HG03342 (cell line): ENCODE measurements around the gene MRPL33.

Experiments used
- ATAC-seq: cut with Tn5 transposase; IDR thresholded peaks from one replicate; pipeline ENCODE4 v1.9.1; 2021; ENCODE audit warnings: mild to moderate bottlenecking, moderate library complexity; ENCODE audit not compliant: unreplicated experiment

MRPL33 gene

GRCh38 chr2:27806311-27807059, 35.0 kb downstream of the MRPL33 start:
- no peak for ATAC-seq

DNA sequence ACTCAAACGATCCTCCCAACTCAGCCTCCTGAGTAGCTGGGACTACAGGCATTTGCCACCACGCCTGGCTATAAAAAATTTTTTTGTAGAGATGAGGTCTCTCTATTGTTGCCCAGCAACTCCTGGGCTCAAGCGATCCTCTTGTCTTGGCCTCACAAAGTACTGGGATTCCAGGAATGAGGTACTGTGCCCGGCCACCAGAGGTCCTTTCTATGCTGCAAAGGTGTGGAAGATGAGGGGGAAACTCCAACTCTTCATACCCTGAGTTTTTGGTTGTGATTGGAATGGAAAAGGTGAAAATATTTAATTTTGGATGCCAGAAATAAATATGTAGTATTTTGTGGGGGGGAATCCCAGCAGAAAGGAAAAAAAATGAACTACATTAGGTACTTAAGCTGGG, 36.0 kb downstream of the MRPL33 start:
- ATAC-seq: no peak

DNA sequence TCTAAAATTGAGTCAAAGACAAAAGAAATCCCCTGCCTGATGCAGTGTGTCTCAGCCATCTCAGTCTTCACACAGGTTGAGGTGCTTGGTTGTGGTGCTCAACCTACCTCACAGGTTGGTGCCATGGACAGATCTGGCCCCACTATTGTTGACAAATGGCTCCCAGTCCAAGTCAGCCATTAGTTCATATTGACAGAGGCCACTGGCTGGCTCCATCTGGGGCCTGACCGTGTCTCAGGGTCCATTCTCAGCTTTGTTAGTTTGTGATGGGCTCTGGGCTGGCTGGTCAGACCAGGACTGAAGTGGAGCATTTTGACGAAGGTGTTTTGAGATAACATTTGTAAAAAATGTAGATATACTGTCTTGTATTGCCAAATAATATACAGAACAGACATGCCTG, 36.9 kb downstream of the MRPL33 start:
- no peak for ATAC-seq

- no peak for ATAC-seq
Observed at GRCh38 chr2:27808984-27809383, 37.5 kb downstream of the MRPL33 start.

- ATAC-seq: no peak
Observed at GRCh38 chr2:27809761-27810241, 38.3 kb downstream of the MRPL33 start.

- no peak for ATAC-seq
Observed at GRCh38 chr2:27810455-27810854, 38.9 kb downstream of the MRPL33 start.

GRCh38 chr2:27811768-27812167, 40.2 kb downstream of the MRPL33 start:
- ATAC-seq: no peak

DNA sequence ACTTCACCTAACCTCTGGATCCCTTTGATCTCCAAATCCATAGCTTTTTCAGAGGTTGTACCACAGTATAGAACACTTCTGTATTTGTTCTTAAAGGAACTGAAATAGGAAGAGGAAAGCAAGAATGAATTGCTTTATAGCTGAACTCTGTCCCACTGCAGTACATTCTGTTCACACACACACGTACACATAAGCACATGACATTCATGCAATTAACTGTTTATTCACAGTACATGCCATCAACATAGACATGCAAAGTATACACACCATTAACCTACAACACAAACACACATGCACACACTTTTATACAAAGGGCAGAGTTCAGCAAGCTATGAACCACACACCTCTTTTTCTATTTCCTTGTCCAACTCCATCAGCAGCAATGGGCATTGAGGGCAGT, 43.2 kb downstream of the MRPL33 start:
- no peak for ATAC-seq

- ATAC-seq: no peak
Observed at GRCh38 chr2:27815860-27816438, 44.4 kb downstream of the MRPL33 start.

GRCh38 chr2:27822049-27822448, 50.5 kb downstream of the MRPL33 start:
- no peak for ATAC-seq

- no peak for ATAC-seq
Observed at GRCh38 chr2:27823135-27823534, 51.6 kb downstream of the MRPL33 start.

- ATAC-seq: no peak
Observed at GRCh38 chr2:27823569-27823968, 52.0 kb downstream of the MRPL33 start.

GRCh38 chr2:27824401-27824800, 52.9 kb downstream of the MRPL33 start:
- no peak for ATAC-seq

DNA sequence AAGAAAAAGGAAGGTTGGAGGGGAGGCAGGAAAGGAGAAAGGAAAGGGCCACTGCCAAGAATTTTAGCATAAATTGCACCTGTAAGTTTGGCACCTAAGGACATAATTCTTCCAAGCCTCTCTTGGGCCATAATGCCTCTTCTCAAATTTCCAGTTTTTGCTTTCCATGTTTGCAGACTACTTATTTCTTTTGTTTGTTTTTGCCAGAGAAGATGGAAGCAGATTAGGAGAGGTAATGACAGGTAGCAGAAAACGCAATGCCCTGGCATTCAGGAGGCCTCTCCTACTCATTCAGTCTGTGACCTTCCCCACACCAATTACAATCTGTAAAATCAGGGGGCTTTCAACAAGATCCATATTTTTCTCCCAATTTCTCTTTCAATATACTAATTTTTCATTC, 56.8 kb downstream of the MRPL33 start:
- ATAC-seq: no peak
